Body of pancreas (tissue), 4 donors: ENCODE data around the gene RELCH.

Experiments used
- POLR2A ChIP-seq, 3 donors: fragments of 450-650 bp; IDR thresholded peaks; one replicate each; pipeline ENCODE4 v1.6.1; 2016; ENCODE audit warnings: antibody characterized with exemption in 3 of 3, mild to moderate bottlenecking in 2 of 3
- TF ChIP-seq, protein P1 (sequence below), 7 experiments: fragments of 450-650 bp in 4 of 7; fragments of 200-600 bp in 3 of 7; sonication (generic) in 3 of 7; IDR thresholded peaks; one replicate each; pipeline ENCODE4 v1.5.1; 2016 to 2019; ENCODE audit warnings: antibody characterized with exemption in 7 of 7

DNA sequence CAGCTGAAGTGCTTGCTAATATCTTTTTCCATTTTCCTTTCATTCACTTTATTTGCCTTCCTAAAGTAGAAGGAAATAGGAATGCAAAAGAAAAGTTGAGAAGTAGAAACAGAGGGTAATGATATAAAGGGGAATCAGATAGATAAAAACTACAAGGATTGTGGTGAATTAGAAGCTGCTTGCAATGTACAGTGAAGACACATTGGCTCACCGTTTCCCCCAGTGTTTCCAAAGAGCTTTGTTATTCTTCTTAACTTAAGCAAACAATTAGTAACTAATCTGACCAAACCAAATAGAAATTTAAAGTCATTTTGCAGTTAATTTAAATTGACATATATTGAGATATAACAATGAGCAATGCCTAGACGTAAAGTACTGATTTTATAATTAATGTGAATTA, 63.4 kb downstream of the RELCH start:
- no peak for TF ChIP-seq POLR2A (IDR thresholded peaks at IDR 0.05)
- TF ChIP-seq, protein P1, sequence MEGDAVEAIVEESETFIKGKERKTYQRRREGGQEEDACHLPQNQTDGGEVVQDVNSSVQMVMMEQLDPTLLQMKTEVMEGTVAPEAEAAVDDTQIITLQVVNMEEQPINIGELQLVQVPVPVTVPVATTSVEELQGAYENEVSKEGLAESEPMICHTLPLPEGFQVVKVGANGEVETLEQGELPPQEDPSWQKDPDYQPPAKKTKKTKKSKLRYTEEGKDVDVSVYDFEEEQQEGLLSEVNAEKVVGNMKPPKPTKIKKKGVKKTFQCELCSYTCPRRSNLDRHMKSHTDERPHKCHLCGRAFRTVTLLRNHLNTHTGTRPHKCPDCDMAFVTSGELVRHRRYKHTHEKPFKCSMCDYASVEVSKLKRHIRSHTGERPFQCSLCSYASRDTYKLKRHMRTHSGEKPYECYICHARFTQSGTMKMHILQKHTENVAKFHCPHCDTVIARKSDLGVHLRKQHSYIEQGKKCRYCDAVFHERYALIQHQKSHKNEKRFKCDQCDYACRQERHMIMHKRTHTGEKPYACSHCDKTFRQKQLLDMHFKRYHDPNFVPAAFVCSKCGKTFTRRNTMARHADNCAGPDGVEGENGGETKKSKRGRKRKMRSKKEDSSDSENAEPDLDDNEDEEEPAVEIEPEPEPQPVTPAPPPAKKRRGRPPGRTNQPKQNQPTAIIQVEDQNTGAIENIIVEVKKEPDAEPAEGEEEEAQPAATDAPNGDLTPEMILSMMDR (IDR thresholded peaks at IDR 0.05) = no peak
